Astrocyte (in vitro differentiated cells and primary cell): ENCODE results near the gene HNF1B. TPM values are rescaled to one million over a fixed set of nuclear protein-coding genes. Genes with fewer than 3 reads are reported as not detected.

Source experiments
- DNase-seq: peaks from one replicate; pipeline ENCODE4 v3.0.0-alpha.2; 2010; ENCODE audit warnings: low read depth
- FAIRE-seq: peaks from 2 replicates; lab custom pipeline; 2011; peaks lifted over from hg19 to GRCh38; lab: Jason Lieb, UNC
- H2AFZ ChIP-seq: 2 replicates; pipeline ENCODE4 v1.6.0; 2012; ENCODE audit warnings: low read depth, low read length, inconsistent platforms
- H3K27ac ChIP-seq: 2 replicates; pipeline ENCODE4 v1.5.1; 2011; ENCODE audit warnings: low read depth, low read length, inconsistent platforms
- H3K27me3 ChIP-seq: 2 replicates; pipeline ENCODE4 v1.6.0; 2011; ENCODE audit warnings: low read length, inconsistent platforms; ENCODE audit not compliant: insufficient read depth
- H3K36me3 ChIP-seq: 2 replicates; pipeline ENCODE4 v1.5.1; 2011; ENCODE audit warnings: low read length, inconsistent platforms; ENCODE audit not compliant: insufficient read depth
- H3K4me1 ChIP-seq: 2 replicates; pipeline ENCODE4 v1.5.1; 2011; ENCODE audit warnings: low read length, inconsistent platforms; ENCODE audit not compliant: insufficient read depth
- H3K4me2 ChIP-seq: 2 replicates; pipeline ENCODE4 v1.6.0; 2012; ENCODE audit warnings: low read length, inconsistent platforms
- H3K4me3 ChIP-seq: 2 replicates; pipeline ENCODE4 v1.5.1; 2011; ENCODE audit warnings: low read depth, mild to moderate bottlenecking, low read length, inconsistent platforms; ENCODE audit not compliant: insufficient read depth
- H3K79me2 ChIP-seq: 2 replicates; pipeline ENCODE4 v1.6.0; 2012; ENCODE audit warnings: mild to moderate bottlenecking, low read length, inconsistent platforms; ENCODE audit not compliant: insufficient read depth
- H3K9ac ChIP-seq: 2 replicates; pipeline ENCODE4 v1.6.0; 2012; ENCODE audit warnings: mild to moderate bottlenecking, low read length, inconsistent platforms
- H3K9me3 ChIP-seq: 2 replicates; pipeline ENCODE4 v1.5.1; 2012; ENCODE audit warnings: low read depth, mild to moderate bottlenecking, low read length, inconsistent platforms; ENCODE audit not compliant: insufficient read depth
- H4K20me1 ChIP-seq: 2 replicates; pipeline ENCODE4 v1.6.0; 2012; ENCODE audit warnings: low read length, inconsistent platforms; ENCODE audit not compliant: insufficient read depth
- H3K27ac Mint-ChIP-seq: one replicate; pipeline ENCODE4 v1.8.0; 2021; ENCODE audit warnings: mild to moderate bottlenecking, mixed read lengths; ENCODE audit not compliant: unreplicated experiment
- H3K27me3 Mint-ChIP-seq: one replicate; pipeline ENCODE4 v1.8.0; 2021; ENCODE audit warnings: low read depth, mixed read lengths; ENCODE audit not compliant: unreplicated experiment
- H3K36me3 Mint-ChIP-seq: one replicate; pipeline ENCODE4 v1.8.0; 2021; ENCODE audit warnings: low read depth, mixed read lengths; ENCODE audit not compliant: unreplicated experiment
- H3K4me1 Mint-ChIP-seq: one replicate; pipeline ENCODE4 v1.8.0; 2021; ENCODE audit warnings: low read depth, mixed read lengths; ENCODE audit not compliant: unreplicated experiment
- H3K4me3 Mint-ChIP-seq: one replicate; pipeline ENCODE4 v1.8.0; 2021; ENCODE audit warnings: mild to moderate bottlenecking, moderate library complexity, mixed read lengths; ENCODE audit not compliant: unreplicated experiment
- H3K9me3 Mint-ChIP-seq: one replicate; pipeline ENCODE4 v1.8.0; 2021; ENCODE audit warnings: mild to moderate bottlenecking, mixed read lengths; ENCODE audit not compliant: unreplicated experiment
- EZH2 ChIP-seq: IDR thresholded peaks from 2 replicates; pipeline ENCODE4 v1.6.1; 2012; ENCODE audit warnings: mild to moderate bottlenecking, low read length, inconsistent platforms; ENCODE audit not compliant: insufficient read depth
- total RNA-seq: library from RNA; stranded (reverse); gene quantifications from 2 replicates; pipeline ENCODE4 v1.2.1, GENCODE V29; 2021
- TF ChIP-seq, protein P1 (sequence below): IDR thresholded peaks from 2 replicates; pipeline ENCODE4 v1.5.1; 2011; ENCODE audit warnings: low read depth, mild to moderate bottlenecking, inconsistent platforms, low read length, moderate library complexity; ENCODE audit not compliant: insufficient read depth

Gene HNF1B
- total RNA-seq, 1 donor from 2014 or later: 15.6 TPM

DNA sequence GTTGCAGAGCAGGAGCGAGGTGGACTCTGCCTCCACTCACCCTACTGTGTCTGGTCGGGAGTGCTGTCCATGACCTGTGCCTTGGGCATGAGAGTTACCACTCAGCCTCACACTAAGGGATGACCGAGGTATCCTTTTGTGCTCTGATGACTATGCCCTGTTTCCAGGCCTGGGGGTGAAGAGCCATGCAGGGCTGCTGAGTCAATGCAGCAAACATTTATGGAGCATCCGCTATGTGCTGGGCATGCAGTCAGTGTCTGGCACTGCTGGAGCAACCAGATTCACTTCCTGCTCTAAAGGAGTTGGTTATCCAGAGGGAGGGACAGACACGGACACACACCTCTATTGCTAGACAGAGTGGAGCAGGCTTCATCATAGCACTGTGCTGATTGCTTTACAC, 7.6 kb upstream of the HNF1B start:
- H3K9me3 ChIP-seq: no peaks in the 10 kb centered on the region
- Mint-ChIP-seq H3K4me1 (peaks cover 18% of the 10 kb centered on the region), H3K4me3 (no peak overlapping the region), H3K36me3 (no peaks in the 10 kb centered on the region), H3K27ac (peak overlapping the region; percentile 36), H3K27me3 (peaks cover 21% of the 10 kb centered on the region), H3K9me3 (peaks cover 3% of the 10 kb centered on the region)
- TF ChIP-seq, protein P1, sequence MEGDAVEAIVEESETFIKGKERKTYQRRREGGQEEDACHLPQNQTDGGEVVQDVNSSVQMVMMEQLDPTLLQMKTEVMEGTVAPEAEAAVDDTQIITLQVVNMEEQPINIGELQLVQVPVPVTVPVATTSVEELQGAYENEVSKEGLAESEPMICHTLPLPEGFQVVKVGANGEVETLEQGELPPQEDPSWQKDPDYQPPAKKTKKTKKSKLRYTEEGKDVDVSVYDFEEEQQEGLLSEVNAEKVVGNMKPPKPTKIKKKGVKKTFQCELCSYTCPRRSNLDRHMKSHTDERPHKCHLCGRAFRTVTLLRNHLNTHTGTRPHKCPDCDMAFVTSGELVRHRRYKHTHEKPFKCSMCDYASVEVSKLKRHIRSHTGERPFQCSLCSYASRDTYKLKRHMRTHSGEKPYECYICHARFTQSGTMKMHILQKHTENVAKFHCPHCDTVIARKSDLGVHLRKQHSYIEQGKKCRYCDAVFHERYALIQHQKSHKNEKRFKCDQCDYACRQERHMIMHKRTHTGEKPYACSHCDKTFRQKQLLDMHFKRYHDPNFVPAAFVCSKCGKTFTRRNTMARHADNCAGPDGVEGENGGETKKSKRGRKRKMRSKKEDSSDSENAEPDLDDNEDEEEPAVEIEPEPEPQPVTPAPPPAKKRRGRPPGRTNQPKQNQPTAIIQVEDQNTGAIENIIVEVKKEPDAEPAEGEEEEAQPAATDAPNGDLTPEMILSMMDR: no peak
- TF ChIP-seq EZH2: no peak
- peaks cover 10% of the 10 kb centered on the region for H3K4me1 ChIP-seq
- peak overlapping the region; percentile 56 for H3K27ac ChIP-seq
- DNase-seq: peak; percentile 72
- H4K20me1 ChIP-seq: no peaks in the 10 kb centered on the region
- H3K9ac ChIP-seq: peak overlapping the region; percentile 24
- H3K36me3 ChIP-seq: no peaks in the 10 kb centered on the region
- H3K4me2 ChIP-seq: peak overlapping the region; percentile 34
- peaks cover 3% of the 10 kb centered on the region for H3K27me3 ChIP-seq
- peak overlapping the region; percentile 45 for H2AFZ ChIP-seq
- H3K4me3 ChIP-seq: no peak overlapping the region
- FAIRE-seq: no peak
- H3K79me2 ChIP-seq: no peaks in the 10 kb centered on the region

GRCh38 chr17:37750768-37751475, 6.1 kb upstream of the HNF1B start:
- FAIRE-seq (no peak), DNase-seq (no peak)
- Histone ChIP-seq H3K27ac (no peak overlapping the region), H3K27me3 (peaks cover 17% of the 10 kb centered on the region), H3K9me3 (no peaks in the 10 kb centered on the region), H3K9ac (no peak overlapping the region), H3K4me2 (no peak overlapping the region), H4K20me1 (no peaks in the 10 kb centered on the region), H3K4me3 (no peak overlapping the region), H2AFZ (no peak overlapping the region), H3K36me3 (no peaks in the 10 kb centered on the region), H3K79me2 (no peaks in the 10 kb centered on the region), H3K4me1 (peaks cover 10% of the 10 kb centered on the region)
- H3K36me3 Mint-ChIP-seq: peaks cover 2% of the 10 kb centered on the region
- H3K4me1 Mint-ChIP-seq: peaks cover 14% of the 10 kb centered on the region
- TF ChIP-seq, protein P1: no peak
- TF ChIP-seq EZH2: no peak
- H3K27ac Mint-ChIP-seq: no peak overlapping the region
- H3K9me3 Mint-ChIP-seq: peaks cover 5% of the 10 kb centered on the region
- no peak overlapping the region for H3K4me3 Mint-ChIP-seq
- H3K27me3 Mint-ChIP-seq: peaks cover 36% of the 10 kb centered on the region

DNA sequence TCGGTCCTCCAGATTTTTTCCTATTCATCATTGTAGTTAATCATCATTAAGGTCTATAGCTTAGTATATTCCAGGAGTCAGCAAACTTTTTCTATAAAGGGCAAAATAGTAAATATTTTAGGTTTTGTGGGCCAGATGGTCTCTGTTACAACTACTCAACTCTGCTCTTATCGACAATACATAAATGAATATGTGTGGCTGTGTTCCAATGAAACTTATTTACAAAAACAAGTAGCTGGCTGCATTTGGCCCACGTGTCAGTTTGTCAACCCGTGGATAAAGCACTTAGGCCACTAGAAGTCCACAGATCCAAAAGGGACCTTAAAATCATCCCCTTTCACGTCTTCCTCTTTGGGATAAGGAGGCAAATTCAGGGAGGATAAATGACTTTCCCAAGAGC, 5.4 kb upstream of the HNF1B start:
- Histone ChIP-seq H3K4me2 (no peak overlapping the region), H4K20me1 (no peaks in the 10 kb centered on the region), H3K36me3 (no peaks in the 10 kb centered on the region), H3K79me2 (no peaks in the 10 kb centered on the region), H3K27me3 (peaks cover 24% of the 10 kb centered on the region), H3K4me1 (peaks cover 10% of the 10 kb centered on the region), H2AFZ (no peak overlapping the region), H3K9me3 (no peaks in the 10 kb centered on the region), H3K27ac (no peak overlapping the region), H3K4me3 (no peak overlapping the region), H3K9ac (no peak overlapping the region)
- H3K4me1 Mint-ChIP-seq: peaks cover 14% of the 10 kb centered on the region
- no peak overlapping the region for H3K4me3 Mint-ChIP-seq
- no peak for FAIRE-seq
- TF ChIP-seq, protein P1: no peak
- TF ChIP-seq EZH2: no peak
- DNase-seq: no peak
- H3K27ac Mint-ChIP-seq: no peak overlapping the region
- peaks cover 43% of the 10 kb centered on the region for H3K27me3 Mint-ChIP-seq
- peaks cover 2% of the 10 kb centered on the region for H3K9me3 Mint-ChIP-seq
- H3K36me3 Mint-ChIP-seq: peaks cover 2% of the 10 kb centered on the region
